B cell (primary cell): Measurements from ENCODE around the gene GPHA2. TPM values are rescaled to one million over a fixed set of nuclear protein-coding genes. Genes with fewer than 3 reads are reported as not detected.

Experiments used
- ATAC-seq: fragments of 200-7000 bp; cut with Tn5 transposase; one replicate; pipeline ENCODE4 v1.10.0; 2021; ENCODE audit warnings: low read depth, mild to moderate bottlenecking, moderate number of reproducible peaks, moderate library complexity
- CTCF ChIA-PET: fragments of 350-600 bp; sonication (Branson Sonifier 250); formaldehyde crosslinking; loops from one replicate; lab custom pipeline; 2021; ENCODE audit warnings: antibody characterized with exemption, inconsistent platforms; lab: Charles Lee
- POLR2A ChIA-PET: fragments of 350-600 bp; sonication (Branson Sonifier 250); formaldehyde crosslinking; loops from one replicate; lab custom pipeline; 2021; ENCODE audit warnings: antibody characterized with exemption; lab: Charles Lee
- DNase-seq: peaks from one replicate; pipeline ENCODE4 v3.0.0; 2013
- H2AFZ ChIP-seq: 2 replicates; pipeline ENCODE4 v1.6.1; 2012; ENCODE audit warnings: mild to moderate bottlenecking, low read depth, low read length; ENCODE audit not compliant: insufficient read depth, poor library complexity, severe bottlenecking
- H3K27ac ChIP-seq, 2 donors: 1 replicate in 1 of 2; 2 replicates in 1 of 2; pipeline ENCODE4 v1.5.1; 2012 to 2013; ENCODE audit warnings: low read length in 2 of 2, mild to moderate bottlenecking in 2 of 2, moderate library complexity in 1 of 2
- H3K27me3 ChIP-seq, 4 experiments: fragments of 200-600 bp in 1 of 4; sonication (generic) in 1 of 4; replicated peaks in 1 of 4; 1 replicate in 2 of 4; 2 replicates in 2 of 4; pipeline versions ENCODE4 v1.6.1 to v1.7.0; 2013 to 2016; ENCODE audit warnings: low read length in 3 of 4, mild to moderate bottlenecking in 2 of 4, mixed read lengths in 1 of 4, moderate library complexity in 1 of 4; ENCODE audit not compliant: insufficient read depth in 4 of 4, control insufficient read depth in 3 of 4; ENCODE audit errors: control extremely low read depth in 1 of 4
- H3K36me3 ChIP-seq, 2 experiments: replicated peaks in 1 of 2; 1 replicate in 1 of 2; 2 replicates in 1 of 2; pipeline versions ENCODE4 v1.6.1 to v1.7.1; 2013; ENCODE audit warnings: low read length in 1 of 2; ENCODE audit not compliant: insufficient read depth in 2 of 2, control insufficient read depth in 1 of 2; ENCODE audit errors: control extremely low read depth in 1 of 2, extremely low read depth in 1 of 2
- H3K4me1 ChIP-seq, 2 donors: fragments of 200-600 bp in 1 of 2; sonication (generic) in 1 of 2; 1 replicate in 1 of 2; 2 replicates in 1 of 2; pipeline versions ENCODE4 v1.5.1 to v1.6.1; 2013 to 2017; ENCODE audit warnings: low read length in 2 of 2; ENCODE audit not compliant: control insufficient read depth in 2 of 2, insufficient read depth in 2 of 2
- H3K4me2 ChIP-seq: replicated peaks from 2 replicates; pipeline ENCODE3; 2012; ENCODE audit warnings: mild to moderate bottlenecking, low read depth, low read length; ENCODE audit not compliant: poor library complexity, severe bottlenecking
- H3K4me3 ChIP-seq, 5 experiments: fragments of 200-600 bp in 1 of 5; sonication (generic) in 1 of 5; 1 replicate in 3 of 5; 2 replicates in 2 of 5; pipeline versions ENCODE4 v1.5.1 to v1.7.0; 2011 to 2016; ENCODE audit warnings: low read length in 4 of 5, mild to moderate bottlenecking in 4 of 5, low read depth in 2 of 5, control low read depth in 1 of 5, moderate library complexity in 1 of 5; ENCODE audit not compliant: insufficient read depth in 1 of 5; ENCODE audit errors: control extremely low read depth in 1 of 5, extremely low read depth in 1 of 5
- H3K79me2 ChIP-seq: fragments of 200-600 bp; sonication (generic); one replicate; pipeline ENCODE4 v1.6.0; 2016; ENCODE audit warnings: low read length; ENCODE audit not compliant: control insufficient read depth, insufficient read depth
- H3K9ac ChIP-seq: fragments of 200-600 bp; sonication (generic); 2 replicates; pipeline ENCODE4 v1.6.1; 2017; ENCODE audit warnings: mild to moderate bottlenecking, low read length, moderate library complexity
- H3K9me3 ChIP-seq, 3 donors: one replicate each; pipeline versions ENCODE4 v1.6.1 to v1.7.1; 2013; ENCODE audit warnings: low read length in 2 of 3; ENCODE audit not compliant: control insufficient read depth in 2 of 3, insufficient read depth in 1 of 3; ENCODE audit errors: control extremely low read depth in 1 of 3
- H4K20me1 ChIP-seq: 2 replicates; pipeline ENCODE4 v1.6.0; 2012; ENCODE audit warnings: mild to moderate bottlenecking, low read length; ENCODE audit not compliant: insufficient read depth, control insufficient read depth, poor library complexity, severe bottlenecking
- H3K27ac Mint-ChIP-seq: one replicate; pipeline ENCODE4 v1.8.0; 2021; ENCODE audit warnings: mixed read lengths
- H3K27me3 Mint-ChIP-seq: one replicate; pipeline ENCODE4 v1.8.0; 2021; ENCODE audit warnings: mixed read lengths
- H3K4me1 Mint-ChIP-seq: one replicate; pipeline ENCODE4 v1.8.0; 2021; ENCODE audit warnings: mixed read lengths
- H3K4me3 Mint-ChIP-seq: one replicate; pipeline ENCODE4 v1.8.0; 2021; ENCODE audit warnings: mixed read lengths
- H3K9me3 Mint-ChIP-seq: one replicate; pipeline ENCODE4 v1.8.0; 2022; ENCODE audit warnings: mixed read lengths; ENCODE audit not compliant: insufficient read depth
- EZH2 ChIP-seq: IDR thresholded peaks from 2 replicates; pipeline ENCODE4 v1.6.1; 2012; ENCODE audit warnings: borderline replicate concordance, low read depth, mild to moderate bottlenecking, moderate library complexity, low read length; ENCODE audit not compliant: insufficient read depth, poor library complexity, severe bottlenecking
- WGBS: methylation state at CpG from one replicate; pipeline ENCODE4 v1.1.5; 2013; ENCODE audit warnings: missing lambda C conversion rate; ENCODE audit not compliant: insufficient coverage; 5-methylcytosine and 5-hydroxymethylcytosine counted together
- intact Hi-C: fragments of 100-400 bp; cut with micrococcal nuclease; formaldehyde crosslinking; loops from one replicate; pipeline ENCODE4 v1.10.0; 2022
- polyA plus RNA-seq: library from polyadenylated mRNA; depleted of rRNA; stranded (reverse); fragments of >200 nt; gene quantifications from 2 replicates; pipeline ENCODE4 v1.2.3, GENCODE V29; 2012
- total RNA-seq, 2 donors: library from RNA; stranded (reverse); fragments of 120-200 nt in 1 of 2; gene quantifications; 1 replicate in 1 of 2; 2 replicates in 1 of 2; pipeline versions ENCODE4 v1.2.3 to v1.2.4, GENCODE V29; 2013 to 2022
- TF ChIP-seq, protein P1 (sequence below): fragments of 200-600 bp; IDR thresholded peaks from one replicate; pipeline ENCODE4 v1.8.0; 2022; ENCODE audit warnings: antibody characterized with exemption, mild to moderate bottlenecking

Gene GPHA2
- total and polyA plus RNA-seq, 2 donors (not counting 1 experiment from before 2014, with no cell fraction given) = 0.39 to 2.8 TPM

DNA sequence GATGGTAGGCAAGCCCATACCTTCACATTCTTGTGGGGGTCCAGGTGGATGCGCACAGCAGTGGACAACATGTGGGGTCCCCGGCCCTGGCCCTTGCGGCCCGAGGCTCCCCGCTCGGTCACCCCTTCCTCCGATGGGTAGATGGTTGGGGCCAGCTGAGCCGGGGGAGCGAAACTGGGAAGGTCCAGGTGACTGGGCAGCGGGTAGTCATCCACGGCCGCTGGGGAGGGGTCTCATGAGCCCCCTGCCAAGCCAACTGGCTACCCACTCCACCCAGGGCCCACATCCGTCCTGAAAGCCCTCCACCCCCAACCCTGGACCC lies 29.4 kb downstream of the GPHA2 start:
- no peaks in the 10 kb centered on the region for H3K4me1 ChIP-seq
- ATAC-seq (no peak), DNase-seq (no peak)
- no peak overlapping the region for H3K4me2 ChIP-seq
- Mint-ChIP-seq H3K27me3 (no peaks in the 10 kb centered on the region), H3K9me3 (no peaks in the 10 kb centered on the region), H3K4me1 (no peaks in the 10 kb centered on the region), H3K4me3 (no peak overlapping the region), H3K27ac (no peak overlapping the region)
- no peaks in the 10 kb centered on the region for H3K79me2 ChIP-seq
- no peaks in the 10 kb centered on the region for H3K9me3 ChIP-seq
- ChIA-PET POLR2A (no interaction called here), CTCF (interaction anchor here (0.5 kb wide), 1 partner anchor 508 kb away, joined by 3 read pairs; no protein-coding TSS in a partner anchor)
- no peak overlapping the region for H3K9ac ChIP-seq
- H2AFZ ChIP-seq = no peak overlapping the region
- TF ChIP-seq EZH2 = no peak
- TF ChIP-seq, protein P1, sequence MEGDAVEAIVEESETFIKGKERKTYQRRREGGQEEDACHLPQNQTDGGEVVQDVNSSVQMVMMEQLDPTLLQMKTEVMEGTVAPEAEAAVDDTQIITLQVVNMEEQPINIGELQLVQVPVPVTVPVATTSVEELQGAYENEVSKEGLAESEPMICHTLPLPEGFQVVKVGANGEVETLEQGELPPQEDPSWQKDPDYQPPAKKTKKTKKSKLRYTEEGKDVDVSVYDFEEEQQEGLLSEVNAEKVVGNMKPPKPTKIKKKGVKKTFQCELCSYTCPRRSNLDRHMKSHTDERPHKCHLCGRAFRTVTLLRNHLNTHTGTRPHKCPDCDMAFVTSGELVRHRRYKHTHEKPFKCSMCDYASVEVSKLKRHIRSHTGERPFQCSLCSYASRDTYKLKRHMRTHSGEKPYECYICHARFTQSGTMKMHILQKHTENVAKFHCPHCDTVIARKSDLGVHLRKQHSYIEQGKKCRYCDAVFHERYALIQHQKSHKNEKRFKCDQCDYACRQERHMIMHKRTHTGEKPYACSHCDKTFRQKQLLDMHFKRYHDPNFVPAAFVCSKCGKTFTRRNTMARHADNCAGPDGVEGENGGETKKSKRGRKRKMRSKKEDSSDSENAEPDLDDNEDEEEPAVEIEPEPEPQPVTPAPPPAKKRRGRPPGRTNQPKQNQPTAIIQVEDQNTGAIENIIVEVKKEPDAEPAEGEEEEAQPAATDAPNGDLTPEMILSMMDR = no peak
- H3K27me3 ChIP-seq = no peaks in the 10 kb centered on the region
- 100% methylated on average over 9 of the region's 13 CpGs for WGBS
- H4K20me1 ChIP-seq = no peaks in the 10 kb centered on the region
- no peak overlapping the region for H3K27ac ChIP-seq
- intact Hi-C loops = no loop called here
- H3K36me3 ChIP-seq = peaks cover 0 to 70% of the 10 kb centered on the region in 2 experiments
- H3K4me3 ChIP-seq = no peak overlapping the region

GRCh38 chr11:64905516-64906313 lies 30.0 kb downstream of the GPHA2 start:
- ATAC-seq = peak; percentile 17
- no peaks in the 10 kb centered on the region for H3K79me2 ChIP-seq
- 94% methylated on average over 25 of the region's 25 CpGs for WGBS
- no peak overlapping the region for H3K4me3 ChIP-seq
- H3K9me3 Mint-ChIP-seq = no peaks in the 10 kb centered on the region
- H3K4me1 ChIP-seq = no peaks in the 10 kb centered on the region
- H4K20me1 ChIP-seq = no peaks in the 10 kb centered on the region
- no peaks in the 10 kb centered on the region for H3K4me1 Mint-ChIP-seq
- H3K27ac Mint-ChIP-seq = no peak overlapping the region
- H3K27ac ChIP-seq = no peak overlapping the region
- no peak for TF ChIP-seq EZH2
- TF ChIP-seq, protein P1 = no peak
- no peaks in the 10 kb centered on the region for H3K27me3 Mint-ChIP-seq
- H3K27me3 ChIP-seq = no peaks in the 10 kb centered on the region
- no peaks in the 10 kb centered on the region for H3K9me3 ChIP-seq
- no peak overlapping the region for H3K9ac ChIP-seq
- no peak for DNase-seq
- intact Hi-C loops = no loop called here
- peaks cover 0 to 65% of the 10 kb centered on the region in 2 experiments for H3K36me3 ChIP-seq
- no peak overlapping the region for H3K4me2 ChIP-seq
- no peak overlapping the region for H2AFZ ChIP-seq
- H3K4me3 Mint-ChIP-seq = no peak overlapping the region
- POLR2A ChIA-PET = no interaction called here
- CTCF ChIA-PET = interaction anchor here (0.5 kb wide), 1 partner anchor 549 kb away, joined by 3 read pairs; no protein-coding TSS in a partner anchor
